ENCODE data around the gene RBFOX2.

DNA sequence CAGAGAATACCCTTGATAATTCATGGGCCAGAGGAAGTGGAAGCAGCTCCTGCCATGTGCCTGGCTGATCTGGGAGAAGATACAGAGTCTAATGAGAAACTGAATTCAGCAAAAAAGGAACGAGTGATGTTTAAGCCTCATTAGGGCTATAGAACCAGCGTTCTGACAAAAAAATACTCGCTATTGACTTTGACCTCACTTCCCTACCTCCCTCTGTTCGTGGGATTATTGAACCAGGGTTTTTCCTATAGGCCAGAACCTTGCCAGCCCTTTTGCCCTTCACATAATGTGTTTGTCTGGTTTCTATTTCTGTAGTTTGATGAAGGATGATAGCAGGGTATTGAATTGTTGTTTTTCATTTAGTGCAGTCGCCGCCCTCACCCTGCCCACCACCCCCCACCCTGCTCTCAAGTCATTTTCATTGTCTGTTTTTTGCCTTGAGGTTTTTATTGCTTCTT is 7.6 kb upstream of the RBFOX2 start:
- TF ChIP-seq EZH2 (IDR thresholded peaks at IDR 0.05; ENCODE audit: borderline replicate concordance, low read length): no peak
- TF ChIP-seq CTCF (conservative IDR thresholded peaks at IDR 0.05 in 1 of 2, IDR thresholded peaks at IDR 0.05 in 1 of 2; ENCODE audit: extremely low read depth in 1 of 2, insufficient read depth in 1 of 2, low read depth in 1 of 2, low read length in 2 of 2): no peak
